Panc1 (cell line): ENCODE results near the gene USP8. TPM values are rescaled to one million over a fixed set of nuclear protein-coding genes. Genes with fewer than 3 reads are reported as not detected.

ENCODE experiments used
- ATAC-seq: fragments of 200-7000 bp; cut with Tn5 transposase; 2 replicates; pipeline ENCODE4 v1.9.1; 2020; ENCODE audit warnings: mild to moderate bottlenecking, moderate library complexity
- BruUV-seq: library from RNA; stranded (reverse); fragments of 400-500 nt; replicated peaks from 2 replicates; lab custom pipeline; 2021; lab: Mats Ljungman, UMichigan
- CTCF ChIA-PET: fragments of 300-600 bp; sonication (Branson Sonifier 250); formaldehyde crosslinking; loops from one replicate; lab custom pipeline; 2022; ENCODE audit warnings: antibody characterized with exemption; lab: Charles Lee
- POLR2A ChIA-PET: fragments of 300-600 bp; sonication (Branson Sonifier 250); formaldehyde crosslinking; loops from one replicate; lab custom pipeline; 2022; ENCODE audit warnings: antibody characterized with exemption; lab: Charles Lee
- DNase-seq: peaks from one replicate; pipeline ENCODE4 v3.0.0-alpha.2; 2010; ENCODE audit warnings: low read depth, low spot score
- H3K27ac ChIP-seq: 2 replicates; pipeline ENCODE4 v1.5.1; 2011; ENCODE audit warnings: mild to moderate bottlenecking, low read length, inconsistent platforms
- H3K27me3 ChIP-seq: fragments of 200-500 bp; sonication (Bioruptor generic); 2 replicates; pipeline ENCODE4 v1.6.0; 2014; ENCODE audit warnings: low read length, inconsistent platforms; ENCODE audit not compliant: control insufficient read depth, insufficient read depth
- H3K36me3 ChIP-seq: fragments of 200-500 bp; sonication (Bioruptor generic); 2 replicates; pipeline ENCODE4 v1.5.1; 2014; ENCODE audit warnings: inconsistent platforms, mild to moderate bottlenecking, low read length, moderate library complexity; ENCODE audit not compliant: control insufficient read depth, insufficient read depth
- H3K4me1 ChIP-seq: 2 replicates; pipeline ENCODE4 v1.5.1; 2011; ENCODE audit warnings: inconsistent platforms, mild to moderate bottlenecking, low read length, moderate library complexity; ENCODE audit not compliant: control insufficient read depth, insufficient read depth
- H3K4me3 ChIP-seq, 2 experiments: 2 replicates each; pipeline ENCODE4 v1.5.1; 2011 to 2012; ENCODE audit warnings: low read depth in 2 of 2, low read length in 2 of 2, mild to moderate bottlenecking in 2 of 2, inconsistent platforms in 1 of 2, moderate library complexity in 1 of 2
- H3K9me3 ChIP-seq: fragments of 200-500 bp; sonication (Bioruptor generic); 2 replicates; pipeline ENCODE4 v1.5.1; 2014; ENCODE audit warnings: low read depth, mild to moderate bottlenecking, inconsistent platforms, low read length, moderate library complexity; ENCODE audit not compliant: control insufficient read depth, insufficient read depth
- POLR2AphosphoS5 ChIP-seq: IDR thresholded peaks from 2 replicates; pipeline ENCODE4 v1.6.1; 2012; ENCODE audit warnings: mild to moderate bottlenecking, low read depth, low read length, moderate library complexity
- SIN3A ChIP-seq: IDR thresholded peaks from 2 replicates; pipeline ENCODE4 v1.6.1; 2012; ENCODE audit warnings: low read depth, mild to moderate bottlenecking, low read length, moderate library complexity, borderline replicate concordance; ENCODE audit not compliant: insufficient read depth
- TCF7L2 ChIP-seq: IDR thresholded peaks from 2 replicates; pipeline ENCODE4 v1.6.1; 2011; ENCODE audit warnings: mild to moderate bottlenecking, low read depth, low read length, inconsistent platforms
- in situ Hi-C: cut with HindIII; loops from 2 replicates; pipeline ENCODE4 v1.10.0; 2016; ENCODE audit warnings: low sequenced_read_pairs, low pct_unique_long_range_greater_than_20kb
- intact Hi-C: fragments of 100-400 bp; cut with micrococcal nuclease; formaldehyde crosslinking; loops from one replicate; pipeline ENCODE4 v1.10.0; 2022; ENCODE audit not compliant: unreplicated experiment
- total RNA-seq: library from RNA; stranded (reverse); gene quantifications from one replicate; pipeline ENCODE4 v1.2.1, GENCODE V29; 2021; ENCODE audit not compliant: unreplicated experiment
- TF ChIP-seq, protein P1 (sequence below), 2 experiments: IDR thresholded peaks; 2 replicates each; pipeline ENCODE4 v1.6.1; 2011 to 2012; ENCODE audit warnings: low read depth in 2 of 2, control low read depth in 1 of 2, low read length in 1 of 2, mild to moderate bottlenecking in 1 of 2, moderate library complexity in 1 of 2; ENCODE audit not compliant: insufficient read depth in 1 of 2
- TF ChIP-seq, protein P2 (sequence below): fragments of 450-650 bp; IDR thresholded peaks from 2 replicates; pipeline ENCODE4 v1.5.1; 2017; ENCODE audit warnings: mild to moderate bottlenecking

Gene USP8
- total RNA-seq, 1 experiment from 2014 or later, result 57.3 TPM

DNA sequence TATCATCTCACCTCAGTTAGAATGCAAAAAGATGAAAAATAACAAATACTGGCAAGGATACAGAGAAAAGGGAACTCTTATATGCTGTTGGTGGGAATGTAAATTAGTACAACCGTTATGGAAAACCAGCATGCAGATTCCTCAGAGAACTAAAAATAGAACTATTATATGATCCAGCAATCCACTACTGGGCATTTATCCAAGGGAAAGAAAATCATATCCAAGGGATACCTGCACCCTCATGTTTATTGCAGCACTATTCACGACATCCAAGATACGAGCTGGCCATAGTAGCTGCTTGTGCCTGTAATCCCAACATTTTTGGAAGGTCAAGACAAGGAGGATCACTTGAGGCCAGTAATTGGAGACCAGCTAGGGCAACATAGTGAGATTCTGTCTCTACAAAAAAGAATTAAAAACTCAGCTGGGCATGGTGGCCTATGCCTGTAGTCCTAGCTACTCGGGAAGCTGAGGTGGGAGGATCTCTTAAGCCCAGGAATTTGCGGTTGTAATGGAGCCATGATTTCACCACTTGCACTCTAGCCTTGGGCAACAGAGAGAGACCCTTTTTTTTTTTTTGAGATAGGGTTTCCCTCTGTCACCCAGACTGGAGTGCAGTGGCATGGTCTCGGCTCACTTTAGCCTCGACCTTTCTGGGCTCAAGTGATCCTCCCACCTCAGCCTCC lies 95.7 kb downstream of the USP8 start:
- H3K9me3 ChIP-seq, result no peaks in the 10 kb centered on the region
- no TSS peak for BruUV-seq
- no peak overlapping the region for H3K4me3 ChIP-seq
- TF ChIP-seq, protein P1, sequence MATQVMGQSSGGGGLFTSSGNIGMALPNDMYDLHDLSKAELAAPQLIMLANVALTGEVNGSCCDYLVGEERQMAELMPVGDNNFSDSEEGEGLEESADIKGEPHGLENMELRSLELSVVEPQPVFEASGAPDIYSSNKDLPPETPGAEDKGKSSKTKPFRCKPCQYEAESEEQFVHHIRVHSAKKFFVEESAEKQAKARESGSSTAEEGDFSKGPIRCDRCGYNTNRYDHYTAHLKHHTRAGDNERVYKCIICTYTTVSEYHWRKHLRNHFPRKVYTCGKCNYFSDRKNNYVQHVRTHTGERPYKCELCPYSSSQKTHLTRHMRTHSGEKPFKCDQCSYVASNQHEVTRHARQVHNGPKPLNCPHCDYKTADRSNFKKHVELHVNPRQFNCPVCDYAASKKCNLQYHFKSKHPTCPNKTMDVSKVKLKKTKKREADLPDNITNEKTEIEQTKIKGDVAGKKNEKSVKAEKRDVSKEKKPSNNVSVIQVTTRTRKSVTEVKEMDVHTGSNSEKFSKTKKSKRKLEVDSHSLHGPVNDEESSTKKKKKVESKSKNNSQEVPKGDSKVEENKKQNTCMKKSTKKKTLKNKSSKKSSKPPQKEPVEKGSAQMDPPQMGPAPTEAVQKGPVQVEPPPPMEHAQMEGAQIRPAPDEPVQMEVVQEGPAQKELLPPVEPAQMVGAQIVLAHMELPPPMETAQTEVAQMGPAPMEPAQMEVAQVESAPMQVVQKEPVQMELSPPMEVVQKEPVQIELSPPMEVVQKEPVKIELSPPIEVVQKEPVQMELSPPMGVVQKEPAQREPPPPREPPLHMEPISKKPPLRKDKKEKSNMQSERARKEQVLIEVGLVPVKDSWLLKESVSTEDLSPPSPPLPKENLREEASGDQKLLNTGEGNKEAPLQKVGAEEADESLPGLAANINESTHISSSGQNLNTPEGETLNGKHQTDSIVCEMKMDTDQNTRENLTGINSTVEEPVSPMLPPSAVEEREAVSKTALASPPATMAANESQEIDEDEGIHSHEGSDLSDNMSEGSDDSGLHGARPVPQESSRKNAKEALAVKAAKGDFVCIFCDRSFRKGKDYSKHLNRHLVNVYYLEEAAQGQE (IDR thresholded peaks at IDR 0.05; ENCODE audit: insufficient read depth in 1 of 2, low read depth in 2 of 2, low read length in 1 of 2), result no peak
- TF ChIP-seq POLR2AphosphoS5, result no peak
- no peak for TF ChIP-seq SIN3A
- TF ChIP-seq, protein P2, sequence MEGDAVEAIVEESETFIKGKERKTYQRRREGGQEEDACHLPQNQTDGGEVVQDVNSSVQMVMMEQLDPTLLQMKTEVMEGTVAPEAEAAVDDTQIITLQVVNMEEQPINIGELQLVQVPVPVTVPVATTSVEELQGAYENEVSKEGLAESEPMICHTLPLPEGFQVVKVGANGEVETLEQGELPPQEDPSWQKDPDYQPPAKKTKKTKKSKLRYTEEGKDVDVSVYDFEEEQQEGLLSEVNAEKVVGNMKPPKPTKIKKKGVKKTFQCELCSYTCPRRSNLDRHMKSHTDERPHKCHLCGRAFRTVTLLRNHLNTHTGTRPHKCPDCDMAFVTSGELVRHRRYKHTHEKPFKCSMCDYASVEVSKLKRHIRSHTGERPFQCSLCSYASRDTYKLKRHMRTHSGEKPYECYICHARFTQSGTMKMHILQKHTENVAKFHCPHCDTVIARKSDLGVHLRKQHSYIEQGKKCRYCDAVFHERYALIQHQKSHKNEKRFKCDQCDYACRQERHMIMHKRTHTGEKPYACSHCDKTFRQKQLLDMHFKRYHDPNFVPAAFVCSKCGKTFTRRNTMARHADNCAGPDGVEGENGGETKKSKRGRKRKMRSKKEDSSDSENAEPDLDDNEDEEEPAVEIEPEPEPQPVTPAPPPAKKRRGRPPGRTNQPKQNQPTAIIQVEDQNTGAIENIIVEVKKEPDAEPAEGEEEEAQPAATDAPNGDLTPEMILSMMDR, result no peak
- no peak for TF ChIP-seq TCF7L2
- H3K27me3 ChIP-seq, result no peaks in the 10 kb centered on the region
- no peaks in the 10 kb centered on the region for H3K4me1 ChIP-seq
- H3K27ac ChIP-seq, result no peak overlapping the region
- in situ Hi-C loops (no loop called here), intact Hi-C loops (no loop called here)
- DNase-seq (no peak), ATAC-seq (no peak)
- ChIA-PET POLR2A (no interaction called here), CTCF (no interaction called here)
- no peaks in the 10 kb centered on the region for H3K36me3 ChIP-seq

- POLR2A ChIA-PET, result no interaction called here
Observed at GRCh38 chr15:50523851-50524251, 99.6 kb downstream of the USP8 start.

More at GRCh38 chr15:50523851-50524251, 99.6 kb downstream of the USP8 start:
- CTCF ChIA-PET, result no interaction called here
- ATAC-seq, result no peak
- TF ChIP-seq POLR2AphosphoS5, result no peak
- TF ChIP-seq, protein P2, result no peak
- no peaks in the 10 kb centered on the region for H3K4me1 ChIP-seq
- H3K27ac ChIP-seq, result no peak overlapping the region
- no peaks in the 10 kb centered on the region for H3K27me3 ChIP-seq
- H3K36me3 ChIP-seq, result no peaks in the 10 kb centered on the region
- H3K4me3 ChIP-seq, result no peak overlapping the region
- in situ Hi-C loops, result no loop called here
- intact Hi-C loops, result no loop called here
- no TSS peak for BruUV-seq
- no peaks in the 10 kb centered on the region for H3K9me3 ChIP-seq
- DNase-seq, result no peak
